IPS DF 6.9 (cell line): ENCODE measurements around the gene RTL10.

Experiments used
- DNase-seq: peaks from one replicate; pipeline ENCODE4 v3.0.0-alpha.2; 2013; ENCODE audit warnings: low read depth, low spot score
- H3K27ac ChIP-seq: one replicate; pipeline ENCODE4 v1.5.1; 2013; ENCODE audit warnings: low read length, control low read depth
- H3K27me3 ChIP-seq: 2 replicates; pipeline ENCODE4 v1.6.1; 2013; ENCODE audit warnings: mild to moderate bottlenecking, low read length; ENCODE audit not compliant: control insufficient read depth, insufficient read depth
- H3K36me3 ChIP-seq: 2 replicates; pipeline ENCODE4 v1.6.1; 2013; ENCODE audit warnings: low read length; ENCODE audit not compliant: control insufficient read depth, insufficient read depth
- H3K4me1 ChIP-seq: 2 replicates; pipeline ENCODE4 v1.6.1; 2013; ENCODE audit warnings: low read length; ENCODE audit not compliant: control insufficient read depth, insufficient read depth
- H3K4me3 ChIP-seq: 2 replicates; pipeline ENCODE4 v1.5.1; 2013; ENCODE audit warnings: mild to moderate bottlenecking, low read length
- H3K9me3 ChIP-seq: 2 replicates; pipeline ENCODE4 v1.6.1; 2013; ENCODE audit warnings: low read length, inconsistent platforms; ENCODE audit not compliant: control insufficient read depth, insufficient read depth
- WGBS: extraction: QIAGEN DNeasy Blood & Tissue Kit; methylation state at CpG from one replicate; pipeline ENCODE4 v1.1.7; 2013; ENCODE audit warnings: mixed read lengths, missing lambda C conversion rate; ENCODE audit not compliant: insufficient read length, insufficient coverage; 5-methylcytosine and 5-hydroxymethylcytosine counted together

Gene RTL10

GRCh38 chr22:19848298-19849224, 6.1 kb downstream of the RTL10 start:
- no peaks in the 10 kb centered on the region for H3K27me3 ChIP-seq
- no peak overlapping the region for H3K27ac ChIP-seq
- no CpG with 5 or more reads among the region's 7 CpGs for WGBS
- H3K4me1 ChIP-seq = peaks cover 4% of the 10 kb centered on the region; the same call in 1 of the 2 replicates
- DNase-seq = no peak
- H3K4me3 ChIP-seq = no peak overlapping the region
- no peaks in the 10 kb centered on the region for H3K9me3 ChIP-seq
- H3K36me3 ChIP-seq = peaks cover 9% of the 10 kb centered on the region

- DNase-seq = no peak
- H3K4me3 ChIP-seq = no peak overlapping the region
- no peak overlapping the region for H3K27ac ChIP-seq
- no CpG with 5 or more reads among the region's 2 CpGs for whole genome bisulfite sequencing
- H3K4me1 ChIP-seq = peaks cover 2% of the 10 kb centered on the region; the same call in 1 of the 2 replicates
- H3K36me3 ChIP-seq = peaks cover 9% of the 10 kb centered on the region
- H3K27me3 ChIP-seq = no peaks in the 10 kb centered on the region
- no peaks in the 10 kb centered on the region for H3K9me3 ChIP-seq
These were observed 7.4 kb downstream of the RTL10 start for GRCh38 chr22:19847345-19847632.

- WGBS = no CpG with 5 or more reads among the region's 9 CpGs
These were observed 7.9 kb downstream of the RTL10 start for GRCh38 chr22:19846620-19847344.

GRCh38 chr22:19845054-19845722, 9.5 kb downstream of the RTL10 start:
- H3K4me1 ChIP-seq = peaks cover 2% of the 10 kb centered on the region; the same call in 1 of the 2 replicates
- H3K27ac ChIP-seq = no peak overlapping the region
- H3K27me3 ChIP-seq = no peaks in the 10 kb centered on the region
- no peaks in the 10 kb centered on the region for H3K36me3 ChIP-seq
- no peaks in the 10 kb centered on the region for H3K9me3 ChIP-seq
- no CpG with 5 or more reads among the region's 8 CpGs for WGBS
- no peak overlapping the region for H3K4me3 ChIP-seq
- no peak for DNase-seq

More at GRCh38 chr22:19846620-19847344, 7.9 kb downstream of the RTL10 start:
- H3K4me1 ChIP-seq = peaks cover 2% of the 10 kb centered on the region; the same call in 1 of the 2 replicates
- no peak overlapping the region for H3K27ac ChIP-seq
- H3K27me3 ChIP-seq = no peaks in the 10 kb centered on the region
- H3K36me3 ChIP-seq = peaks cover 5% of the 10 kb centered on the region
- no peaks in the 10 kb centered on the region for H3K9me3 ChIP-seq
- DNase-seq = no peak
- no peak overlapping the region for H3K4me3 ChIP-seq

GRCh38 chr22:19844377-19845053, 10.2 kb downstream of the RTL10 start:
- no peak overlapping the region for H3K4me3 ChIP-seq
- WGBS = no CpG with 5 or more reads among the region's 18 CpGs
- peaks cover 2% of the 10 kb centered on the region; the same call in 1 of the 2 replicates for H3K4me1 ChIP-seq
- H3K27me3 ChIP-seq = no peaks in the 10 kb centered on the region
- no peak for DNase-seq
- H3K9me3 ChIP-seq = no peaks in the 10 kb centered on the region
- H3K36me3 ChIP-seq = no peaks in the 10 kb centered on the region
- H3K27ac ChIP-seq = no peak overlapping the region

- no peaks in the 10 kb centered on the region for H3K9me3 ChIP-seq
- H3K27ac ChIP-seq = no peak overlapping the region
These were observed 10.8 kb downstream of the RTL10 start for GRCh38 chr22:19843857-19844376.

GRCh38 chr22:19843107-19843856, 11.4 kb downstream of the RTL10 start:
- no peak for DNase-seq
- H3K36me3 ChIP-seq = no peaks in the 10 kb centered on the region
- no peaks in the 10 kb centered on the region for H3K27me3 ChIP-seq
- no peak overlapping the region for H3K4me3 ChIP-seq
- H3K9me3 ChIP-seq = no peaks in the 10 kb centered on the region
- no CpG with 5 or more reads among the region's 27 CpGs for WGBS
- H3K4me1 ChIP-seq = peaks cover 2% of the 10 kb centered on the region; the same call in 1 of the 2 replicates
- no peak overlapping the region for H3K27ac ChIP-seq

More at GRCh38 chr22:19843857-19844376, 10.8 kb downstream of the RTL10 start:
- no peak overlapping the region for H3K4me3 ChIP-seq
- H3K4me1 ChIP-seq = peaks cover 2% of the 10 kb centered on the region; the same call in 1 of the 2 replicates
- H3K27me3 ChIP-seq = no peaks in the 10 kb centered on the region
- DNase-seq = no peak
- no CpG with 5 or more reads among the region's 11 CpGs for WGBS
- no peaks in the 10 kb centered on the region for H3K36me3 ChIP-seq

GRCh38 chr22:19842393-19843106, 12.1 kb downstream of the RTL10 start:
- WGBS = no CpG with 5 or more reads among the region's 12 CpGs
- no peak for DNase-seq

More at GRCh38 chr22:19842393-19843106, 12.1 kb downstream of the RTL10 start:
- H3K9me3 ChIP-seq = no peaks in the 10 kb centered on the region
- no peaks in the 10 kb centered on the region for H3K27me3 ChIP-seq
- H3K27ac ChIP-seq = no peak overlapping the region
- H3K36me3 ChIP-seq = no peaks in the 10 kb centered on the region
- peaks cover 2% of the 10 kb centered on the region; the same call in 1 of the 2 replicates for H3K4me1 ChIP-seq
- H3K4me3 ChIP-seq = no peak overlapping the region
